Dedifferentiated amniotic fluid mesenchymal stem cell (primary cell): ENCODE data around the gene VASH1.

ENCODE experiments used
- DNase-seq: peaks from one replicate; pipeline ENCODE4 v3.0.0-alpha.2; 2016; ENCODE audit errors: extremely low spot score

Gene VASH1

GRCh38 chr14:76784881-76785280 is 23.6 kb downstream of the VASH1 start:
- DNase-seq, result no peak

GRCh38 chr14:76786601-76787000 is 25.3 kb downstream of the VASH1 start:
- no peak for DNase-seq

GRCh38 chr14:76792422-76792821 is 31.2 kb downstream of the VASH1 start:
- no peak for DNase-seq

GRCh38 chr14:76793324-76793723 is 32.1 kb downstream of the VASH1 start:
- no peak for DNase-seq

- no peak for DNase-seq
These were observed 32.7 kb downstream of the VASH1 start for GRCh38 chr14:76793956-76794355.

GRCh38 chr14:76806446-76806845 is 45.2 kb downstream of the VASH1 start:
- DNase-seq, result no peak

GRCh38 chr14:76808011-76808410 is 46.7 kb downstream of the VASH1 start:
- DNase-seq, result no peak

DNA sequence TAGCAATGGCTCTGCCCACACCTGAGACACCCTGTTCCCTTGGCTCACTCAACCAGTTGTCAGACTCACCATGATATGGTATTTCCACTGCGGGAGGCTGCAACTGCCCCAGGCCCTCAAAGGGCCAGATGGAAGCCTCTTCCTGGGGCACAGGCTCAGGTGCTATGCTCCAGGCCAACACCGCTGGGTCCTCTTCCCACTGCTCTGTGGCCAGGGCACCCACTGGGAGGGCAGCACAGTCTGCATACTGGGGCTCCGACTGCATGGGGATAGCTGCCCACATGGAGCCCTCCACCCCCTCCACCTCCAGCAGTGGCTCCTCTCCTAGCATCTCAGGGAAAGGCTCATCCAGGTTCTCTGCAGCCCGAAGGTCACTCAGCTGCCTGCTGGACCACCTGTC is 47.7 kb downstream of the VASH1 start:
- DNase-seq, result no peak

DNA sequence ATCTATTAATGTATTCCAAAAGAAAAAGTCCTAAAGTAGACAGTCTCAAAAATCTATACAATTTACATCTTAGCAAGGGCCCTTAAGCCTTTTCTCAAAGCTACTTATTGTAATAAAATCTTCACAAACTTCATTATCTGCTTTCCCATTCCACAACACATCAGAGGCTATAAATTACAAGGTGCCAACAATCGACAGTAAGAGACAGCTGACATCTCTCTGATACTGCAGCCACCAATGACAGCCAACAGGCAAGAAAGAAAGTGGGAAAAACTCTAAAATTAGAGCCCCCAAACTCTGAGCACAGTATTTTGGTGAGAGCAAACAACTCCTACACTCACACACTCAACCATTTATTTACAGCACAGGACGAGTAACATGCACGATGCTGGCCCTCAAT is 49.3 kb downstream of the VASH1 start:
- DNase-seq, result no peak

GRCh38 chr14:76810953-76811400 is 49.7 kb downstream of the VASH1 start:
- peak; percentile 32 for DNase-seq

GRCh38 chr14:76811561-76811960 is 50.3 kb downstream of the VASH1 start:
- DNase-seq, result no peak

DNA sequence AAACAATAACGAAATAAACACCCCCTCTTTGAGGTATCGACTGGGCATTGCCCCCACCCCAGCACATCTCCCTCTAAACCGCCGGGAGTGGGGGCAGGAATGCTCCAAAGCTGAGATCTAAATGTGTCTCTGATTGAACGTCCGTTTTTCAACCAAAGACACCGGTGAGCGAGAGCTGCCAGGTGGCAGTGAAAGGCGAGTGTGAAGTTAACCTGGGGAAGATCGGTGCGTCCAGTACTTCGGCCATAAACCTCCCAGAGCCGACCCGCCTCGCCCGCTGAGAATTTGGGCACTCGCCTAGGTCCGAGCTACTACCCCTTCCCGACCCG is 50.8 kb downstream of the VASH1 start:
- DNase-seq, result no peak

GRCh38 chr14:76812422-76813383 is 51.4 kb downstream of the VASH1 start, which contains the start of gene ANGEL1:
ANGEL1 (minus strand) TSS chr14:76812882; CDS start chr14:76812827, 55 bp downstream.
- DNase-seq, result peak; percentile 88

DNA sequence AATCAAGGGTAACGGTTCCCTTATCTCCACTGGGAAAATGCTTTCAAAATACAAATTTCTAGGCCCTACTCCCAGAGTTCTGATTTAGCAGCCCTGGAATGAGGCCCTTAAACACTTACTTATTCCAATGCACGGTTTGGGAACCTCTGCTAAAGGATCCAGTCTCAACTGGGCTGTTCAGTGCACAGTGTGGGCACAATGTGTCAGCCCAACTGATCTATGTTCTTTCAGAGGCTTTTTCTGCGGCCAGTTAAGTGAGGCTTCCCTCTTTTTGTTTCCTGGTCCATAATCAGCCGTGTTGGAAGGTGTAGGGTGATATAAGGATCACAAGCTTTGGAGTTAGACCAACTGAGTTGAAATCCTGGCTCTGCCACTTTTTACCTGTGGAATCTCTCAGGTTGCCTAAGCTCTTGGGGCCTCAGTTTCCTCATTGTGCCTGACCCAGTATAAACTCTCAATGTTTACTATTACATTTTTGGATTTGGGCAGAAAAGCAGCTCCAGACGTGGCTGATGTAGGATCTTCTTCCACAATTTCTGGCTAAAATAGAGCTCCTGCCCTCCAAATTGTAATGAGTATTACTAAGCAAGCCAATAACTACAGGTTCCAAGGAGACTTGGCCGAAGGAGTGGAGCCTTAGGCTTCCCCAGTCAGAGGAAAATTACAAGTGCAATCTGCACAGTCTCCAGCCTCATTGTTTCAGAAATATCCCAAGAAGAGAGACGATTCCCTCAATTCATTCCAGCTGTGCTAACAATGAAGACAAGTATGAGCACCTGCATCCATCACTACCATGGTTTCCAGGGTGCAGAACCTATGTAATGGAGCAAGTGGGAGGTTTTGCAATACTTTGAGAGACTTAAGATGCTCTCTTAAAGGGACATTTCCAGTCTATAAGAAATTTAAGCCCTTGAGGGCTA is 53.7 kb downstream of the VASH1 start:
- DNase-seq, result no peak

DNA sequence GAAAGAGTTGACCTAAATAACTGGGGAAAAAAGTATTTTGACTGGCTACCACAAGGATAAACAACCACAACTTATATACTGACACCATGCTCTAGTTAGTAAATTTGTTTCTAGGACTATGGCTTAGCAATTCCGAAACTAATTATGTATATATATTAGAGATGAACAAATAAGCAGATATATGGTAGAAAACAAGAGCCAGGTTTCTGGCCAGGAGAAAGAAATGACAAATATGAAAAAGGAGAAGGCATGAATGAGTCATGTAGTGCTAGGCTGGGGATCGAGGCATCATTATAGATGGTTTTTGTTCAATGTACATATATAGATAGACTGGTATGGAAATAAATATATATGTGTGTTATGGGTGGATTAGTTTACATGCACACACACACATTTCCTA is 59.4 kb downstream of the VASH1 start:
- no peak for DNase-seq

- no peak for DNase-seq
These were observed 64.9 kb downstream of the VASH1 start, which contains the start of gene LRRC74A for GRCh38 chr14:76826122-76826521. LRRC74A (plus strand) TSS chr14:76826408; CDS start chr14:76826698, 290 bp downstream.

DNA sequence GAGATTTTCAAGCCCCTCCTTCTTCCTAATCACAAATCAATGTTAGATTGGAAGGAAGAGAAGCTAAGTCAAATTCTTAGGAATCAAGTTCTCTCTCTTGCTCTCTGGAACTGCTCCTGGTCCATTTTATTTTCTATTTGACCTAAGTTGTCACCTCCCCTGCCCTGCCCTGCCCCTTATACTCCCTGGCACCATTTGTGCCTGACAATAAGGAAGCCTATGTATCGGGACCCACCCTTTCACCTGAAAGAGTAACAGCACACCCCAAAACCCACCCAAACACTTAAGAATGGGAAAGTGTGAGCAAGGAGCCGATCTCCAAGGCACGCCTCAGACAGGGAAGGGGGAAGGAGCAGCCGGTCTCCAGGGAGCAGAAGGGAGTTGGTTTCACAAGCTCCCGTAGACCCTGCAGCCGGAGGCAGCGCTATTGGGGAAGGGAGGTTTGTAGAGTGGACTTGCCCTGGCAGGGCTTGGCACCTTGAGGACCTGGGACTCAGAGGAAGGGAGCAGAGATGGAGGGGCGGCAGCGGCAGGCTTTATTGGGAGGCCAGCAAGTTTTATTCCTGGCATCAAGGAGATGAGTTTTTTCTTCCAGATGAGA is 66.5 kb downstream of the VASH1 start:
- DNase-seq, result no peak

DNA sequence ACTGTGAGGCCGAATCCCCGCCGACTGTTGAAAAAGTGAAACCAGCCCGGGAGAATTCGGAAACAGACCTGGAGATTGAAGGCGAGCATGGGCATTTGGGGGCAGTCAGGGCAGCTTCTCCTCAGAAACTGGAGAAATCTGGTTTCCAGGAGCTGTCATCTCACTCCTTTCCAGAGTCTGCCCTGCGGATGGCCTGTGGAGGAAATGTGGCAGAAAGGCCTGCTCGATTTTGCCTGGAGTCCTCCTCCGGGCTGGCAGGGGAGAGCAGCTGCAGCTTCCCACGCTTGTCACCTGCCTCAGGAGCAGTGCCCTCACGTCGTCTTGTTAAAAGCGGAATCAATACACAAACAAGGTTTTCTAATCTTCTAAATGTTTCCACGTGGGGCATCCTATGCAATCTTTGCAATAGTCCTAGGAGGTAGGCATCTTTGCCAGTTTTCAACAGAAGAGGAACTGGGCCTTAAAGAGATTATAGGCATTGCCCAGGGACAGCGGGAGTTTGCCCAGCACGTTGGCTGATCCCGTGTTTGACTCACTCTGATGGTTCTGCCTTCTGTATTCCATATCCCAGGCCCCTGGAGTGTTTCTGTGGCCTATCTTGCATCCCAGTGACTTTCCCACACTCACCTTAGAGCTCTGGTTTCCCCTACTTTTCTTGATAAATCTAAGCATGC is 67.2 kb downstream of the VASH1 start:
- DNase-seq, result no peak

DNA sequence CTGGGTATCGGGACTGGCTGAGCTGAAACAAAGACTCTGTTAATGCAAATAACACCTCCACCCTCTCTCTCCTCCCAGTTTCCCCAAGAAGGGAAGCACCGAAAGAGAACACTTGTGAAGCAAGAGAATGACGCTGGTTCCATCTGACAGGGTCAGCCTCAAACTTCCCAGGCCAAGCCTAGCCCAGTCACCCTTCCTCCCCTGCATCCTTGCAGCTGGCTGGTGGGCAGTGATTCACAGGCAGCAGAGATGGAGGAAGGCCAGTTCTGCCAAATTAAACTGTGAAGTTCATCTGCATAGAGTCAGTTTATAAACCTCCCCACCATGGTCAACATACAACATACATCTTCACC is 67.7 kb downstream of the VASH1 start:
- DNase-seq, result no peak

- no peak for DNase-seq
These were observed 68.6 kb downstream of the VASH1 start for GRCh38 chr14:76829650-76830421.

DNA sequence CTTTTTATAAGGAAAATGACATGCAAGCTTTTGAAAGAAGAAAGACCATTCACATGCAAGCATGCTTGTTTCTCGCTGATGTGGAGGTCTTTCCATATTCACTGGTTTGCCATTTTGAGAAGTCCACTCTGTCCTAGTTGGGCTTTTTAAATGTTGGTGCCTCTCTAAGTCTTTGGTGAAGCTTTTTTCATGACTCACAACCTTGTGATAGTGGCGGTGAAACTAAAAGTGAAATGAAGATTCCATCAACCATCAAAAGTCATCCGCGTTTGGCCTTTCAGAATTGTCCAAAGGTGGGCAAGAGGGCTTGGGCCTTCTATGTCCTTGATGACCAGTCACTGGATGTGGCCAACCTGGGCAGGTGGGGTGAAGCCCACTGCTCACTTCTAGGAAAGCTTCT is 69.3 kb downstream of the VASH1 start:
- no peak for DNase-seq
